GM23338 (cell line): ENCODE results near the gene CCDC73. TPM values are rescaled to one million over a fixed set of nuclear protein-coding genes. Genes with fewer than 3 reads are reported as not detected.

ENCODE experiments used
- ATAC-seq: fragments of 200-7000 bp; cut with Tn5 transposase; 3 replicates; pipeline ENCODE4 v1.9.1; 2020
- DNase-seq: peaks from one replicate; pipeline ENCODE4 v3.0.0-alpha.2; 2015; ENCODE audit warnings: low spot score
- H2AFZ ChIP-seq: fragments of 200-600 bp; sonication (generic); 2 replicates; pipeline ENCODE4 v1.8.0; 2016; ENCODE audit warnings: antibody characterized with exemption, mild to moderate bottlenecking, moderate library complexity
- H3F3A ChIP-seq: fragments of 200-600 bp; sonication (generic); replicated peaks from 2 replicates; pipeline ENCODE4 v1.8.0; 2017; ENCODE audit warnings: antibody characterized with exemption, mixed run types, low read depth
- H3K27ac ChIP-seq: fragments of 200-600 bp; sonication (generic); 2 replicates; pipeline ENCODE4 v1.6.1; 2016; ENCODE audit warnings: low read depth
- H3K27me3 ChIP-seq: fragments of 200-600 bp; sonication (generic); 2 replicates; pipeline ENCODE4 v1.8.0; 2016; ENCODE audit warnings: mild to moderate bottlenecking, mixed run types, moderate library complexity; ENCODE audit not compliant: insufficient read depth
- H3K36me3 ChIP-seq: fragments of 200-600 bp; sonication (generic); 2 replicates; pipeline ENCODE4 v1.8.0; 2016; ENCODE audit warnings: mild to moderate bottlenecking; ENCODE audit not compliant: insufficient read depth
- H3K4me1 ChIP-seq: fragments of 200-600 bp; sonication (generic); 2 replicates; pipeline ENCODE4 v1.8.0; 2016; ENCODE audit warnings: mild to moderate bottlenecking, moderate library complexity; ENCODE audit not compliant: insufficient read depth
- H3K4me2 ChIP-seq: fragments of 200-600 bp; sonication (generic); 2 replicates; pipeline ENCODE4 v1.7.1; 2017; ENCODE audit warnings: mixed run types
- H3K4me3 ChIP-seq: fragments of 200-600 bp; sonication (generic); 2 replicates; pipeline ENCODE4 v1.6.1; 2016; ENCODE audit warnings: mixed run types
- H3K79me2 ChIP-seq: fragments of 200-600 bp; sonication (generic); replicated peaks from 2 replicates; pipeline ENCODE4 v1.8.0; 2017; ENCODE audit warnings: mild to moderate bottlenecking; ENCODE audit not compliant: insufficient read depth
- H3K9me2 ChIP-seq: fragments of 200-600 bp; sonication (generic); 2 replicates; pipeline ENCODE4 v1.8.0; 2017; ENCODE audit not compliant: insufficient read depth
- H4K20me1 ChIP-seq: fragments of 200-600 bp; sonication (generic); replicated peaks from 2 replicates; pipeline ENCODE4 v1.8.0; 2017; ENCODE audit warnings: mild to moderate bottlenecking; ENCODE audit not compliant: insufficient read depth
- H3K27ac Mint-ChIP-seq: 2 replicates; pipeline ENCODE4 v1.8.0; 2020; ENCODE audit warnings: inconsistent platforms, mild to moderate bottlenecking, moderate library complexity, mixed read lengths
- H3K27me3 Mint-ChIP-seq: 3 replicates; pipeline ENCODE4 v1.8.0; 2022; ENCODE audit warnings: low read depth, mild to moderate bottlenecking, moderate library complexity, mixed read lengths, inconsistent platforms; ENCODE audit not compliant: insufficient read depth, poor library complexity
- H3K36me3 Mint-ChIP-seq: 3 replicates; pipeline ENCODE4 v1.8.0; 2021; ENCODE audit warnings: low read depth, mild to moderate bottlenecking, inconsistent platforms, moderate library complexity, mixed read lengths
- H3K4me1 Mint-ChIP-seq: 3 replicates; pipeline ENCODE4 v1.8.0; 2020; ENCODE audit warnings: mild to moderate bottlenecking, inconsistent platforms, mixed read lengths
- H3K4me3 Mint-ChIP-seq: 3 replicates; pipeline ENCODE4 v1.8.0; 2021; ENCODE audit warnings: moderate library complexity, mild to moderate bottlenecking, inconsistent platforms, mixed read lengths
- H3K9me3 Mint-ChIP-seq: 3 replicates; pipeline ENCODE4 v1.8.0; 2020; ENCODE audit warnings: moderate library complexity, mild to moderate bottlenecking, inconsistent platforms, mixed read lengths
- CREB1 ChIP-seq: fragments of 250-450 bp; sonication (Bioruptor Pico); IDR thresholded peaks from 2 replicates; pipeline ENCODE4 v1.5.0; 2020; ENCODE audit warnings: low read depth, mild to moderate bottlenecking, moderate library complexity
- CTCF ChIP-seq, 2 experiments: fragments of 200-600 bp in 1 of 2; sonication (generic) in 1 of 2; conservative IDR thresholded peaks; 2 replicates each; pipeline versions ENCODE4 v1.5.1 to v1.6.1; 2016 to 2017; ENCODE audit warnings: antibody characterized with exemption in 2 of 2, low read depth in 2 of 2, mild to moderate bottlenecking in 2 of 2, moderate library complexity in 1 of 2
- EZH2 ChIP-seq: fragments of 200-600 bp; sonication (generic); IDR thresholded peaks from one replicate; pipeline ENCODE4 v1.8.0; 2017; ENCODE audit warnings: antibody characterized with exemption, mild to moderate bottlenecking, low read depth; ENCODE audit not compliant: unreplicated experiment
- EZH2phosphoT487 ChIP-seq: fragments of 200-600 bp; sonication (generic); IDR thresholded peaks from one replicate; pipeline ENCODE4 v1.8.1; 2018; ENCODE audit warnings: antibody characterized with exemption; ENCODE audit not compliant: unreplicated experiment
- JUNB ChIP-seq: IDR thresholded peaks from one replicate; pipeline ENCODE4 v1.6.1; 2016; ENCODE audit warnings: antibody characterized with exemption; ENCODE audit not compliant: unreplicated experiment
- NANOG ChIP-seq: IDR thresholded peaks from 2 replicates; pipeline ENCODE4 v1.6.1; 2016; ENCODE audit warnings: antibody characterized with exemption, borderline replicate concordance
- POLR2AphosphoS5 ChIP-seq: IDR thresholded peaks from 2 replicates; pipeline ENCODE4 v1.6.1; 2016; ENCODE audit warnings: antibody characterized with exemption, low read depth
- STAT1 ChIP-seq: IDR thresholded peaks from one replicate; pipeline ENCODE4 v1.6.1; 2016; ENCODE audit warnings: antibody characterized with exemption; ENCODE audit not compliant: unreplicated experiment
- ZNF114 ChIP-seq: fragments of 250-450 bp; sonication (Bioruptor Pico); IDR thresholded peaks from 2 replicates; pipeline ENCODE4 v1.5.0; 2020; ENCODE audit warnings: mild to moderate bottlenecking, moderate library complexity
- ZNF331 ChIP-seq: fragments of 250-450 bp; sonication (Bioruptor Pico); IDR thresholded peaks from 2 replicates; pipeline ENCODE4 v1.5.0; 2020; ENCODE audit warnings: low read depth, mild to moderate bottlenecking, moderate library complexity
- polyA plus RNA-seq: library from polyadenylated mRNA; unstranded; fragments of >200 nt; fragmentation: Nextera tagmentation; extraction: Ambion mirVana; gene quantifications from 2 replicates; pipeline ENCODE4 v1.2.1, GENCODE V29; 2016
- total RNA-seq: library from RNA; depleted of rRNA; stranded (reverse); fragments of >200 nt; shearing (Covaris generic); gene quantifications from 2 replicates; pipeline ENCODE4 v1.2.3, GENCODE V29; 2014
- TF ChIP-seq, protein P1 (sequence below): fragments of 250-450 bp; sonication (Bioruptor Pico); IDR thresholded peaks from 2 replicates; pipeline ENCODE4 v1.5.0; 2020; ENCODE audit warnings: mild to moderate bottlenecking, moderate library complexity
- TF ChIP-seq, protein P2 (sequence below): IDR thresholded peaks from one replicate; pipeline ENCODE4 v1.6.1; 2018; ENCODE audit warnings: antibody characterized with exemption; ENCODE audit not compliant: unreplicated experiment
- TF ChIP-seq, protein P3 (sequence below): IDR thresholded peaks from 2 replicates; pipeline ENCODE4 v1.6.1; 2016; ENCODE audit warnings: antibody characterized with exemption

Gene CCDC73
- total and polyA plus RNA-seq, 2 experiments from 2014 or later = 0.06 TPM; not detected in 1

- H3K4me1 Mint-ChIP-seq = no peaks in the 10 kb centered on the region
- Histone ChIP-seq H3K9me2 (no peaks in the 10 kb centered on the region), H3K4me2 (no peak overlapping the region), H3K27ac (no peak overlapping the region), H3K4me3 (no peak overlapping the region), H3K27me3 (no peaks in the 10 kb centered on the region), H3K36me3 (no peaks in the 10 kb centered on the region), H3K4me1 (no peaks in the 10 kb centered on the region), H2AFZ (no peak overlapping the region), H4K20me1 (no peaks in the 10 kb centered on the region), H3F3A (no peaks in the 10 kb centered on the region), H3K79me2 (no peaks in the 10 kb centered on the region)
- DNase-seq = no peak
- peaks cover 20% of the 10 kb centered on the region for H3K9me3 Mint-ChIP-seq
- peaks cover 3% of the 10 kb centered on the region for H3K27me3 Mint-ChIP-seq
- ATAC-seq = no peak
- TF ChIP-seq JUNB (no peak), EZH2 (no peak), POLR2AphosphoS5 (no peak), CTCF (conservative IDR thresholded peaks at IDR 0.05; ENCODE audit: low read depth in 2 of 2) (no peak), ZNF114 (CRISPR knock-in tag) (no peak), NANOG (no peak), ZNF331 (CRISPR knock-in tag) (no peak), EZH2phosphoT487 (no peak), STAT1 (no peak), CREB1 (CRISPR knock-in tag) (no peak)
- TF ChIP-seq, protein P1, sequence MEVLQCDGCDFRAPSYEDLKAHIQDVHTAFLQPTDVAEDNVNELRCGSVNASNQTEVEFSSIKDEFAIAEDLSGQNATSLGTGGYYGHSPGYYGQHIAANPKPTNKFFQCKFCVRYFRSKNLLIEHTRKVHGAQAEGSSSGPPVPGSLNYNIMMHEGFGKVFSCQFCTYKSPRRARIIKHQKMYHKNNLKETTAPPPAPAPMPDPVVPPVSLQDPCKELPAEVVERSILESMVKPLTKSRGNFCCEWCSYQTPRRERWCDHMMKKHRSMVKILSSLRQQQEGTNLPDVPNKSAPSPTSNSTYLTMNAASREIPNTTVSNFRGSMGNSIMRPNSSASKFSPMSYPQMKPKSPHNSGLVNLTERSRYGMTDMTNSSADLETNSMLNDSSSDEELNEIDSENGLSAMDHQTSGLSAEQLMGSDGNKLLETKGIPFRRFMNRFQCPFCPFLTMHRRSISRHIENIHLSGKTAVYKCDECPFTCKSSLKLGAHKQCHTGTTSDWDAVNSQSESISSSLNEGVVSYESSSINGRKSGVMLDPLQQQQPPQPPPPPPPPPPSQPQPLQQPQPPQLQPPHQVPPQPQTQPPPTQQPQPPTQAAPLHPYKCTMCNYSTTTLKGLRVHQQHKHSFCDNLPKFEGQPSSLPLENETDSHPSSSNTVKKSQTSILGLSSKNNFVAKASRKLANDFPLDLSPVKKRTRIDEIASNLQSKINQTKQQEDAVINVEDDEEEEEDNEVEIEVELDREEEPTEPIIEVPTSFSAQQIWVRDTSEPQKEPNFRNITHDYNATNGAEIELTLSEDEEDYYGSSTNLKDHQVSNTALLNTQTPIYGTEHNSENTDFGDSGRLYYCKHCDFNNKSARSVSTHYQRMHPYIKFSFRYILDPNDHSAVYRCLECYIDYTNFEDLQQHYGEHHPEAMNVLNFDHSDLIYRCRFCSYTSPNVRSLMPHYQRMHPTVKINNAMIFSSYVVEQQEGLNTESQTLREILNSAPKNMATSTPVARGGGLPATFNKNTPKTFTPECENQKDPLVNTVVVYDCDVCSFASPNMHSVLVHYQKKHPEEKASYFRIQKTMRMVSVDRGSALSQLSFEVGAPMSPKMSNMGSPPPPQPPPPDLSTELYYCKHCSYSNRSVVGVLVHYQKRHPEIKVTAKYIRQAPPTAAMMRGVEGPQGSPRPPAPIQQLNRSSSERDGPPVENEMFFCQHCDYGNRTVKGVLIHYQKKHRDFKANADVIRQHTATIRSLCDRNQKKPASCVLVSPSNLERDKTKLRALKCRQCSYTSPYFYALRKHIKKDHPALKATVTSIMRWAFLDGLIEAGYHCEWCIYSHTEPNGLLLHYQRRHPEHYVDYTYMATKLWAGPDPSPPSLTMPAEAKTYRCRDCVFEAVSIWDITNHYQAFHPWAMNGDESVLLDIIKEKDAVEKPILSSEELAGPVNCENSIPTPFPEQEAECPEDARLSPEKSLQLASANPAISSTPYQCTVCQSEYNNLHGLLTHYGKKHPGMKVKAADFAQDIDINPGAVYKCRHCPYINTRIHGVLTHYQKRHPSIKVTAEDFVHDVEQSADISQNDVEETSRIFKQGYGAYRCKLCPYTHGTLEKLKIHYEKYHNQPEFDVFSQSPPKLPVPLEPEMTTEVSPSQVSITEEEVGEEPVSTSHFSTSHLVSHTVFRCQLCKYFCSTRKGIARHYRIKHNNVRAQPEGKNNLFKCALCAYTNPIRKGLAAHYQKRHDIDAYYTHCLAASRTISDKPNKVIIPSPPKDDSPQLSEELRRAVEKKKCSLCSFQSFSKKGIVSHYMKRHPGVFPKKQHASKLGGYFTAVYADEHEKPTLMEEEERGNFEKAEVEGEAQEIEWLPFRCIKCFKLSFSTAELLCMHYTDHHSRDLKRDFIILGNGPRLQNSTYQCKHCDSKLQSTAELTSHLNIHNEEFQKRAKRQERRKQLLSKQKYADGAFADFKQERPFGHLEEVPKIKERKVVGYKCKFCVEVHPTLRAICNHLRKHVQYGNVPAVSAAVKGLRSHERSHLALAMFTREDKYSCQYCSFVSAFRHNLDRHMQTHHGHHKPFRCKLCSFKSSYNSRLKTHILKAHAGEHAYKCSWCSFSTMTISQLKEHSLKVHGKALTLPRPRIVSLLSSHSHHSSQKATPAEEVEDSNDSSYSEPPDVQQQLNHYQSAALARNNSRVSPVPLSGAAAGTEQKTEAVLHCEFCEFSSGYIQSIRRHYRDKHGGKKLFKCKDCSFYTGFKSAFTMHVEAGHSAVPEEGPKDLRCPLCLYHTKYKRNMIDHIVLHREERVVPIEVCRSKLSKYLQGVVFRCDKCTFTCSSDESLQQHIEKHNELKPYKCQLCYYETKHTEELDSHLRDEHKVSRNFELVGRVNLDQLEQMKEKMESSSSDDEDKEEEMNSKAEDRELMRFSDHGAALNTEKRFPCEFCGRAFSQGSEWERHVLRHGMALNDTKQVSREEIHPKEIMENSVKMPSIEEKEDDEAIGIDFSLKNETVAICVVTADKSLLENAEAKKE (CRISPR knock-in tag) = no peak
- TF ChIP-seq, protein P2, sequence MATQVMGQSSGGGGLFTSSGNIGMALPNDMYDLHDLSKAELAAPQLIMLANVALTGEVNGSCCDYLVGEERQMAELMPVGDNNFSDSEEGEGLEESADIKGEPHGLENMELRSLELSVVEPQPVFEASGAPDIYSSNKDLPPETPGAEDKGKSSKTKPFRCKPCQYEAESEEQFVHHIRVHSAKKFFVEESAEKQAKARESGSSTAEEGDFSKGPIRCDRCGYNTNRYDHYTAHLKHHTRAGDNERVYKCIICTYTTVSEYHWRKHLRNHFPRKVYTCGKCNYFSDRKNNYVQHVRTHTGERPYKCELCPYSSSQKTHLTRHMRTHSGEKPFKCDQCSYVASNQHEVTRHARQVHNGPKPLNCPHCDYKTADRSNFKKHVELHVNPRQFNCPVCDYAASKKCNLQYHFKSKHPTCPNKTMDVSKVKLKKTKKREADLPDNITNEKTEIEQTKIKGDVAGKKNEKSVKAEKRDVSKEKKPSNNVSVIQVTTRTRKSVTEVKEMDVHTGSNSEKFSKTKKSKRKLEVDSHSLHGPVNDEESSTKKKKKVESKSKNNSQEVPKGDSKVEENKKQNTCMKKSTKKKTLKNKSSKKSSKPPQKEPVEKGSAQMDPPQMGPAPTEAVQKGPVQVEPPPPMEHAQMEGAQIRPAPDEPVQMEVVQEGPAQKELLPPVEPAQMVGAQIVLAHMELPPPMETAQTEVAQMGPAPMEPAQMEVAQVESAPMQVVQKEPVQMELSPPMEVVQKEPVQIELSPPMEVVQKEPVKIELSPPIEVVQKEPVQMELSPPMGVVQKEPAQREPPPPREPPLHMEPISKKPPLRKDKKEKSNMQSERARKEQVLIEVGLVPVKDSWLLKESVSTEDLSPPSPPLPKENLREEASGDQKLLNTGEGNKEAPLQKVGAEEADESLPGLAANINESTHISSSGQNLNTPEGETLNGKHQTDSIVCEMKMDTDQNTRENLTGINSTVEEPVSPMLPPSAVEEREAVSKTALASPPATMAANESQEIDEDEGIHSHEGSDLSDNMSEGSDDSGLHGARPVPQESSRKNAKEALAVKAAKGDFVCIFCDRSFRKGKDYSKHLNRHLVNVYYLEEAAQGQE = no peak
- TF ChIP-seq, protein P3, sequence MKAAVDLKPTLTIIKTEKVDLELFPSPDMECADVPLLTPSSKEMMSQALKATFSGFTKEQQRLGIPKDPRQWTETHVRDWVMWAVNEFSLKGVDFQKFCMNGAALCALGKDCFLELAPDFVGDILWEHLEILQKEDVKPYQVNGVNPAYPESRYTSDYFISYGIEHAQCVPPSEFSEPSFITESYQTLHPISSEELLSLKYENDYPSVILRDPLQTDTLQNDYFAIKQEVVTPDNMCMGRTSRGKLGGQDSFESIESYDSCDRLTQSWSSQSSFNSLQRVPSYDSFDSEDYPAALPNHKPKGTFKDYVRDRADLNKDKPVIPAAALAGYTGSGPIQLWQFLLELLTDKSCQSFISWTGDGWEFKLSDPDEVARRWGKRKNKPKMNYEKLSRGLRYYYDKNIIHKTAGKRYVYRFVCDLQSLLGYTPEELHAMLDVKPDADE = no peak
- no peak overlapping the region for H3K4me3 Mint-ChIP-seq
- H3K27ac Mint-ChIP-seq = no peak overlapping the region
- peaks cover 10% of the 10 kb centered on the region; the same call in 2 of the 3 replicates for H3K36me3 Mint-ChIP-seq
These were observed 89.7 kb downstream of the CCDC73 start for GRCh38 chr11:32704775-32705174.
